ENCODE results near the gene TOP3A.

The TOP3A gene

GRCh38 chr17:18241229-18241871 lies 73.4 kb downstream of the TOP3A start:
- DNase-seq (ENCODE audit: low spot score) = no peak

GRCh38 chr17:18240449-18240848 lies 74.3 kb downstream of the TOP3A start:
- no peak for TF ChIP-seq CTCF (IDR thresholded peaks at IDR 0.05; ENCODE audit: extremely low read depth, missing control alignments)
- DNase-seq (ENCODE audit: low spot score) = no peak

More at GRCh38 chr17:18241229-18241871, 73.4 kb downstream of the TOP3A start:
- TF ChIP-seq CTCF (IDR thresholded peaks at IDR 0.05; ENCODE audit: extremely low read depth, missing control alignments) = no peak

- DNase-seq (ENCODE audit: low spot score) = no peak
- no peak for TF ChIP-seq CTCF (IDR thresholded peaks at IDR 0.05; ENCODE audit: extremely low read depth, missing control alignments)
Measured at GRCh38 chr17:18238299-18238698, 76.5 kb downstream of the TOP3A start.

- TF ChIP-seq CTCF (IDR thresholded peaks at IDR 0.05; ENCODE audit: extremely low read depth, missing control alignments) = no peak
- DNase-seq (ENCODE audit: low spot score) = no peak
Measured at GRCh38 chr17:18237461-18237860, 77.3 kb downstream of the TOP3A start.

GRCh38 chr17:18236494-18236893 lies 78.3 kb downstream of the TOP3A start:
- DNase-seq (ENCODE audit: low spot score) = no peak
- no peak for TF ChIP-seq CTCF (IDR thresholded peaks at IDR 0.05; ENCODE audit: extremely low read depth, missing control alignments)

- DNase-seq (ENCODE audit: low spot score) = no peak
- no peak for TF ChIP-seq CTCF (IDR thresholded peaks at IDR 0.05; ENCODE audit: extremely low read depth, missing control alignments)
Measured at GRCh38 chr17:18235743-18236256, 79.0 kb downstream of the TOP3A start.

GRCh38 chr17:18234853-18235380 lies 79.9 kb downstream of the TOP3A start:
- no peak for TF ChIP-seq CTCF (IDR thresholded peaks at IDR 0.05; ENCODE audit: extremely low read depth, missing control alignments)

More at GRCh38 chr17:18234853-18235380, 79.9 kb downstream of the TOP3A start:
- DNase-seq (ENCODE audit: low spot score) = no peak
